HEK293 (cell line): ENCODE data around the gene MAN1C1.
A peak's percentile ranks its signal among the peaks of the same experiment; 100 is the strongest.

ENCODE experiments used
- CTCF ChIA-PET: fragments of 350-600 bp; formaldehyde crosslinking; extraction: SDS; loops from one replicate; lab custom pipeline; 2021; ENCODE audit warnings: antibody characterized with exemption; lab: Yijun Ruan, JAX
- POLR2A ChIA-PET: fragments of 300-600 bp; formaldehyde crosslinking; extraction: SDS; loops from one replicate; lab custom pipeline; 2020; ENCODE audit warnings: antibody characterized with exemption, inconsistent platforms; lab: Yijun Ruan, JAX
- H3K27ac ChIP-seq: fragments of 200-500 bp; sonication (Bioruptor generic); 2 replicates; pipeline ENCODE4 v1.5.1; 2014; ENCODE audit warnings: low read depth, low read length, control low read depth, inconsistent platforms; ENCODE audit errors: extremely low read depth
- H3K36me3 ChIP-seq, 2 experiments: fragments of 200-500 bp in 1 of 2; sonication (Bioruptor generic) in 1 of 2; 1 replicate in 1 of 2; 2 replicates in 1 of 2; pipeline ENCODE4 v1.5.1; 2014 to 2017; ENCODE audit warnings: inconsistent platforms in 2 of 2, low read length in 2 of 2; ENCODE audit not compliant: control insufficient read depth in 2 of 2, insufficient read depth in 1 of 2
- H3K4me1 ChIP-seq: fragments of 200-500 bp; sonication (Bioruptor generic); 2 replicates; pipeline ENCODE4 v1.5.1; 2014; ENCODE audit warnings: mild to moderate bottlenecking, low read length, inconsistent platforms; ENCODE audit not compliant: control insufficient read depth, insufficient read depth
- H3K4me3 ChIP-seq: 2 replicates; pipeline ENCODE4 v1.5.1; 2011; ENCODE audit warnings: low read depth, mild to moderate bottlenecking, control low read depth, low read length, moderate library complexity
- H3K9me3 ChIP-seq: fragments of 200-500 bp; sonication (Bioruptor generic); 2 replicates; pipeline ENCODE4 v1.5.1; 2014; ENCODE audit warnings: low read depth, low read length, inconsistent platforms; ENCODE audit not compliant: control insufficient read depth, insufficient read depth
- EGR2 ChIP-seq: fragments of 450-650 bp; formaldehyde crosslinking; IDR thresholded peaks from 2 replicates; pipeline ENCODE4 v1.5.1; 2016; ENCODE audit warnings: low read depth, missing biosample characterization, missing genetic modification characterization
- FEZF1 ChIP-seq: fragments of 450-650 bp; formaldehyde crosslinking; IDR thresholded peaks from 2 replicates; pipeline ENCODE4 v1.5.1; 2016; ENCODE audit warnings: missing biosample characterization, missing genetic modification characterization
- GLIS1 ChIP-seq: fragments of 450-650 bp; formaldehyde crosslinking; IDR thresholded peaks from 2 replicates; pipeline ENCODE4 v1.5.1; 2016; ENCODE audit warnings: missing biosample characterization, missing genetic modification characterization
- GLIS2 ChIP-seq: fragments of 450-650 bp; formaldehyde crosslinking; IDR thresholded peaks from 2 replicates; pipeline ENCODE4 v1.5.1; 2016; ENCODE audit warnings: missing biosample characterization, missing genetic modification characterization
- KLF9 ChIP-seq: fragments of 450-650 bp; formaldehyde crosslinking; IDR thresholded peaks from 2 replicates; pipeline ENCODE4 v1.5.1; 2016; ENCODE audit warnings: missing biosample characterization, missing genetic modification characterization, low read depth
- OSR2 ChIP-seq: fragments of 450-650 bp; formaldehyde crosslinking; IDR thresholded peaks from 2 replicates; pipeline ENCODE4 v1.5.1; 2016; ENCODE audit warnings: missing biosample characterization, missing genetic modification characterization
- PRDM6 ChIP-seq: fragments of 450-650 bp; formaldehyde crosslinking; IDR thresholded peaks from 2 replicates; pipeline ENCODE4 v1.5.1; 2017; ENCODE audit warnings: missing biosample characterization, missing genetic modification characterization
- SP7 ChIP-seq: fragments of 450-650 bp; formaldehyde crosslinking; IDR thresholded peaks from 2 replicates; pipeline ENCODE4 v1.5.1; 2016; ENCODE audit warnings: missing biosample characterization, missing genetic modification characterization
- TCF7L2 ChIP-seq: IDR thresholded peaks from 2 replicates; pipeline ENCODE4 v1.6.1; 2011; ENCODE audit warnings: low read depth, mild to moderate bottlenecking, inconsistent platforms, low read length, moderate library complexity, borderline replicate concordance
- TRIM28 ChIP-seq: IDR thresholded peaks from 2 replicates; pipeline ENCODE4 v1.6.1; 2011; ENCODE audit warnings: low read length, control low read depth, borderline replicate concordance
- WT1 ChIP-seq: fragments of 450-650 bp; formaldehyde crosslinking; IDR thresholded peaks from 2 replicates; pipeline ENCODE4 v1.5.1; 2016; ENCODE audit warnings: missing biosample characterization, missing genetic modification characterization
- YY2 ChIP-seq: fragments of 450-650 bp; formaldehyde crosslinking; IDR thresholded peaks from 2 replicates; pipeline ENCODE4 v1.5.1; 2016; ENCODE audit warnings: missing biosample characterization, missing genetic modification characterization
- ZBTB44 ChIP-seq: fragments of 450-650 bp; IDR thresholded peaks from 2 replicates; pipeline ENCODE4 v1.5.1; 2018; ENCODE audit warnings: missing biosample characterization, mild to moderate bottlenecking, missing genetic modification characterization
- ZBTB48 ChIP-seq: fragments of 450-650 bp; formaldehyde crosslinking; IDR thresholded peaks from 2 replicates; pipeline ENCODE4 v1.5.1; 2016; ENCODE audit warnings: missing biosample characterization, missing genetic modification characterization
- ZBTB8A ChIP-seq: fragments of 450-650 bp; formaldehyde crosslinking; IDR thresholded peaks from 2 replicates; pipeline ENCODE4 v1.5.1; 2016; ENCODE audit warnings: missing biosample characterization, missing genetic modification characterization
- ZEB2 ChIP-seq: fragments of 450-650 bp; formaldehyde crosslinking; IDR thresholded peaks from 2 replicates; pipeline ENCODE4 v1.5.1; 2016; ENCODE audit warnings: missing biosample characterization, missing genetic modification characterization
- ZFHX2 ChIP-seq: fragments of 450-650 bp; formaldehyde crosslinking; conservative IDR thresholded peaks from 2 replicates; pipeline ENCODE4 v1.5.1; 2016; ENCODE audit warnings: missing biosample characterization, missing genetic modification characterization
- ZFP3 ChIP-seq: fragments of 450-650 bp; formaldehyde crosslinking; IDR thresholded peaks from 2 replicates; pipeline ENCODE4 v1.5.1; 2016; ENCODE audit warnings: low read depth, missing biosample characterization, missing genetic modification characterization
- ZNF112 ChIP-seq: fragments of 450-650 bp; formaldehyde crosslinking; IDR thresholded peaks from 2 replicates; pipeline ENCODE4 v1.5.0; 2017; ENCODE audit warnings: missing biosample characterization, missing genetic modification characterization
- ZNF114 ChIP-seq: fragments of 450-650 bp; formaldehyde crosslinking; IDR thresholded peaks from 2 replicates; pipeline ENCODE4 v1.5.0; 2017; ENCODE audit warnings: missing biosample characterization, missing genetic modification characterization
- ZNF157 ChIP-seq: fragments of 450-650 bp; formaldehyde crosslinking; IDR thresholded peaks from 2 replicates; pipeline ENCODE4 v1.5.1; 2016; ENCODE audit warnings: missing biosample characterization, missing genetic modification characterization
- ZNF19 ChIP-seq: fragments of 450-650 bp; formaldehyde crosslinking; IDR thresholded peaks from 2 replicates; pipeline ENCODE4; 2016; ENCODE audit warnings: missing biosample characterization, missing genetic modification characterization, low read depth
- ZNF23 ChIP-seq: fragments of 450-650 bp; formaldehyde crosslinking; IDR thresholded peaks from 2 replicates; pipeline ENCODE4 v1.5.1; 2016; ENCODE audit warnings: missing biosample characterization, missing genetic modification characterization, borderline replicate concordance
- ZNF354C ChIP-seq: fragments of 450-650 bp; formaldehyde crosslinking; IDR thresholded peaks from 2 replicates; pipeline ENCODE4 v1.5.1; 2016; ENCODE audit warnings: missing biosample characterization, missing genetic modification characterization, low read depth, borderline replicate concordance
- ZNF398 ChIP-seq: fragments of 450-650 bp; formaldehyde crosslinking; IDR thresholded peaks from 2 replicates; pipeline ENCODE4 v1.5.1; 2017; ENCODE audit warnings: missing biosample characterization, missing genetic modification characterization
- ZNF623 ChIP-seq: fragments of 450-650 bp; formaldehyde crosslinking; IDR thresholded peaks from 2 replicates; pipeline ENCODE4 v1.5.1; 2016; ENCODE audit warnings: missing biosample characterization, missing genetic modification characterization
- ZNF658 ChIP-seq: fragments of 450-650 bp; formaldehyde crosslinking; IDR thresholded peaks from 2 replicates; pipeline ENCODE4; 2016; ENCODE audit warnings: missing biosample characterization, missing genetic modification characterization
- ZNF664 ChIP-seq: fragments of 450-650 bp; formaldehyde crosslinking; IDR thresholded peaks from 2 replicates; pipeline ENCODE4 v1.5.1; 2016; ENCODE audit warnings: missing biosample characterization, missing genetic modification characterization
- ZNF670 ChIP-seq: fragments of 450-650 bp; formaldehyde crosslinking; IDR thresholded peaks from 2 replicates; pipeline ENCODE4 v1.5.1; 2016; ENCODE audit warnings: missing biosample characterization, missing genetic modification characterization, low read depth
- ZNF776 ChIP-seq: fragments of 450-650 bp; formaldehyde crosslinking; IDR thresholded peaks from 2 replicates; pipeline ENCODE4 v1.5.0; 2017; ENCODE audit warnings: missing biosample characterization, missing genetic modification characterization, borderline replicate concordance
- ZNF843 ChIP-seq: fragments of 450-650 bp; formaldehyde crosslinking; IDR thresholded peaks from 2 replicates; pipeline ENCODE4 v1.5.1; 2016; ENCODE audit warnings: missing biosample characterization, missing genetic modification characterization
- ZSCAN18 ChIP-seq: fragments of 450-650 bp; formaldehyde crosslinking; IDR thresholded peaks from 2 replicates; pipeline ENCODE4 v1.5.1; 2016; ENCODE audit warnings: missing biosample characterization, missing genetic modification characterization
- ZXDB ChIP-seq: fragments of 450-650 bp; formaldehyde crosslinking; IDR thresholded peaks from 2 replicates; pipeline ENCODE4 v1.5.1; 2016; ENCODE audit warnings: missing biosample characterization, missing genetic modification characterization

The MAN1C1 gene

GRCh38 chr1:25794325-25794724, 177.7 kb downstream of the MAN1C1 start:
- Histone ChIP-seq H3K4me3 (no peak overlapping the region), H3K4me1 (no peaks in the 10 kb centered on the region), H3K36me3 (no peaks in the 10 kb centered on the region), H3K9me3 (no peaks in the 10 kb centered on the region), H3K27ac (no peak overlapping the region)
- ChIA-PET POLR2A (interaction anchor here (1.6 kb wide), 1 partner anchor 14 kb away, joined by 4 read pairs; no protein-coding TSS in a partner anchor), CTCF (interaction anchor here (2.5 kb wide), 1 partner anchor 102 kb away, joined by 7 read pairs; no protein-coding TSS in a partner anchor)
- TF ChIP-seq YY2 (tag by site-specific recombination) (no peak), ZNF112 (tag by site-specific recombination) (no peak), ZNF658 (tag by site-specific recombination) (no peak), GLIS1 (no peak), ZNF776 (no peak), TRIM28 (no peak), ZNF670 (no peak), ZNF664 (no peak), ZNF19 (tag by site-specific recombination) (no peak), ZSCAN18 (tag by site-specific recombination) (no peak), GLIS2 (tag by site-specific recombination) (no peak), ZBTB44 (tag by site-specific recombination) (no peak), ZNF114 (tag by site-specific recombination) (no peak), ZNF623 (no peak), ZNF354C (no peak), ZNF157 (tag by site-specific recombination) (no peak)

- ChIA-PET POLR2A (no interaction called here), CTCF (interaction anchor here (0.9 to 2.5 kb wide), 7 partner anchors 10 to 248 kb away, joined by 3 to 10 read pairs (median 5); no protein-coding TSS in a partner anchor)
- H3K27ac ChIP-seq = no peak overlapping the region
- no peaks in the 10 kb centered on the region for H3K36me3 ChIP-seq
- H3K4me1 ChIP-seq = 0 out of 2 replicates have a peak, but pooled peaks cover 2% of the 10 kb centered on the region
- no peak overlapping the region for H3K4me3 ChIP-seq
- no peaks in the 10 kb centered on the region for H3K9me3 ChIP-seq
- TF ChIP-seq SP7 (tag by site-specific recombination) = 0 out of 2 replicates have a peak, but pooled peaks have one; percentile 41
- TF ChIP-seq ZBTB48 = 0 out of 2 replicates have a peak, but pooled peaks have one; percentile 6
- TF ChIP-seq ZXDB (tag by site-specific recombination) = 0 out of 2 replicates have a peak, but pooled peaks have one; percentile 22
- TF ChIP-seq ZNF398 (tag by site-specific recombination) = peak; percentile 54; the same call in 1 of the 2 replicates
- no peak for TF ChIP-seq ZNF23 (tag by site-specific recombination)
- TF ChIP-seq TCF7L2 = peak; percentile 75; the same call in 1 of the 2 replicates
- 0 out of 2 replicates have a peak, but pooled peaks have one; percentile 50 for TF ChIP-seq ZEB2 (tag by site-specific recombination)
- peak; percentile 72 for TF ChIP-seq ZFHX2 (tag by site-specific recombination)
- TF ChIP-seq KLF9 (tag by site-specific recombination) = no peak
- 0 out of 2 replicates have a peak, but pooled peaks have one; percentile 19 for TF ChIP-seq ZBTB8A
- 0 out of 2 replicates have a peak, but pooled peaks have one; percentile 17 for TF ChIP-seq ZNF843
- peak; percentile 33; the same call in 1 of the 2 replicates for TF ChIP-seq OSR2
- peak; percentile 77 for TF ChIP-seq WT1 (tag by site-specific recombination)
- TF ChIP-seq ZFP3 = no peak
- no peak; the same call in 1 of the 2 replicates for TF ChIP-seq EGR2 (tag by site-specific recombination)
- peak; percentile 62 for TF ChIP-seq FEZF1 (tag by site-specific recombination)
- peak; percentile 84 for TF ChIP-seq PRDM6 (tag by site-specific recombination)
Measured at GRCh38 chr1:25795211-25795610, 178.6 kb downstream of the MAN1C1 start.
